Astrocyte of the cerebellum (primary cell): Measurements from ENCODE around the gene MEGF8.
"Not testable (repeated sequence)": the region's sequence is repeated elsewhere in the genome, so short reads cannot be mapped to it uniquely, and the experiment has no call there.

Experiments
- DNase-seq: peaks from one replicate; pipeline ENCODE4 v3.0.0-alpha.2; 2011; ENCODE audit warnings: low read depth
- H3K4me3 ChIP-seq: 2 replicates; pipeline ENCODE4 v1.5.1; 2011; ENCODE audit warnings: mild to moderate bottlenecking, low read depth, low read length, moderate library complexity
- CTCF ChIP-seq: IDR thresholded peaks from 2 replicates; pipeline ENCODE4 v1.5.1; 2012; ENCODE audit warnings: low read length, low read depth, moderate library complexity, mild to moderate bottlenecking; ENCODE audit errors: missing control alignments
- in situ Hi-C: cut with HindIII; loops from 2 replicates; pipeline ENCODE4 v1.10.0; 2017; ENCODE audit warnings: low sequenced_read_pairs

Gene MEGF8

GRCh38 chr19:42328106-42328505 is 2.7 kb downstream of the MEGF8 start:
- no peak for DNase-seq
- no peak for TF ChIP-seq CTCF
- in situ Hi-C loops: no loop called here
- no peak overlapping the region for H3K4me3 ChIP-seq

GRCh38 chr19:42328854-42329253 is 3.4 kb downstream of the MEGF8 start:
- no peak for DNase-seq
- no peak overlapping the region for H3K4me3 ChIP-seq
- in situ Hi-C loops: no loop called here
- no peak for TF ChIP-seq CTCF

- in situ Hi-C loops: no loop called here
- DNase-seq: no peak
- no peak overlapping the region for H3K4me3 ChIP-seq
- no peak for TF ChIP-seq CTCF
These were observed 4.8 kb downstream of the MEGF8 start for GRCh38 chr19:42330241-42330711.

- DNase-seq, in situ Hi-C loops, H3K4me3 ChIP-seq: not testable (repeated sequence)
These were observed 5.9 kb downstream of the MEGF8 start for GRCh38 chr19:42331333-42331732.

- TF ChIP-seq CTCF: no peak
- H3K4me3 ChIP-seq: no peak overlapping the region
- in situ Hi-C loops: no loop called here
- no peak for DNase-seq
These were observed 6.6 kb downstream of the MEGF8 start for GRCh38 chr19:42332059-42332458.

GRCh38 chr19:42333018-42333417 is 7.6 kb downstream of the MEGF8 start:
- DNase-seq: no peak
- in situ Hi-C loops: no loop called here
- H3K4me3 ChIP-seq: no peak overlapping the region
- TF ChIP-seq CTCF: no peak

- TF ChIP-seq CTCF: no peak
- DNase-seq: no peak
- in situ Hi-C loops: no loop called here
- no peak overlapping the region for H3K4me3 ChIP-seq
These were observed 8.7 kb downstream of the MEGF8 start for GRCh38 chr19:42333975-42334696.
